Loucy (cell line): ENCODE data around the gene TAF4.

ENCODE experiments used
- EZH2phosphoT487 ChIP-seq: fragments of 200-600 bp; IDR thresholded peaks from 2 replicates; pipeline ENCODE4 v1.6.1; 2018; ENCODE audit warnings: antibody characterized with exemption, mild to moderate bottlenecking, moderate library complexity, borderline replicate concordance
- TF ChIP-seq, protein P1 (sequence below): fragments of 200-600 bp; sonication (generic); conservative IDR thresholded peaks from 2 replicates; pipeline ENCODE4 v1.5.1; 2014; ENCODE audit warnings: mild to moderate bottlenecking, antibody characterized with exemption, low read length

DNA sequence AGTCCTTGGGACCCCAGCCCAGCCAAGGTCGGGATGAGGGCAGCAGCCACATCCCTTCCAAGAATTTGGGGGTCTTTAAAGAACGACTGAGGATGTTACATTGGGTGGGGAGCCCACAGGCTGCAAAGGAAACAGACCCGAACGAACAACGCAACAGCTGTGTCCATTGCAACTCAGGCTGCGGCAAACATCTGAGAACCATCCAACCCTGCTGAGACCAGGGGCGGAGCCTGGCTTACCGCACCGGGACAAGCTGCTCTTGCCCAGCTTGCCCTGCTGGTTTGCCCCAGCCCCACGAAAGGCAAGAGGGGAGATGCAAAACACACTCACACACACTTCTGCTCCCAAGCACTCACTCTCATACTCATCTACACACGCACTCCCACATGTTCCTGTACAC, 21.5 kb upstream of the TAF4 start:
- TF ChIP-seq, protein P1, sequence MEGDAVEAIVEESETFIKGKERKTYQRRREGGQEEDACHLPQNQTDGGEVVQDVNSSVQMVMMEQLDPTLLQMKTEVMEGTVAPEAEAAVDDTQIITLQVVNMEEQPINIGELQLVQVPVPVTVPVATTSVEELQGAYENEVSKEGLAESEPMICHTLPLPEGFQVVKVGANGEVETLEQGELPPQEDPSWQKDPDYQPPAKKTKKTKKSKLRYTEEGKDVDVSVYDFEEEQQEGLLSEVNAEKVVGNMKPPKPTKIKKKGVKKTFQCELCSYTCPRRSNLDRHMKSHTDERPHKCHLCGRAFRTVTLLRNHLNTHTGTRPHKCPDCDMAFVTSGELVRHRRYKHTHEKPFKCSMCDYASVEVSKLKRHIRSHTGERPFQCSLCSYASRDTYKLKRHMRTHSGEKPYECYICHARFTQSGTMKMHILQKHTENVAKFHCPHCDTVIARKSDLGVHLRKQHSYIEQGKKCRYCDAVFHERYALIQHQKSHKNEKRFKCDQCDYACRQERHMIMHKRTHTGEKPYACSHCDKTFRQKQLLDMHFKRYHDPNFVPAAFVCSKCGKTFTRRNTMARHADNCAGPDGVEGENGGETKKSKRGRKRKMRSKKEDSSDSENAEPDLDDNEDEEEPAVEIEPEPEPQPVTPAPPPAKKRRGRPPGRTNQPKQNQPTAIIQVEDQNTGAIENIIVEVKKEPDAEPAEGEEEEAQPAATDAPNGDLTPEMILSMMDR: no peak
- no peak for TF ChIP-seq EZH2phosphoT487
